GM21515 (cell line): ENCODE measurements around the gene CT47B1.
"Not testable (repeated sequence)": the region's sequence is repeated elsewhere in the genome, so short reads cannot be mapped to it uniquely, and the experiment has no call there.

Experiments
- ATAC-seq: cut with Tn5 transposase; IDR thresholded peaks from one replicate; pipeline ENCODE4 v1.9.1; 2021; ENCODE audit not compliant: unreplicated experiment

Gene CT47B1

GRCh38 chrX:120875766-120876165, at the start of gene CT47B1:
Gene CT47B1, minus strand, starts transcription at chrX:120875866. Its CDS starts 196 bp downstream, at chrX:120875670.
- not testable (repeated sequence) for ATAC-seq

- no peak for ATAC-seq
Observed at GRCh38 chrX:120874678-120875557, 748 bp downstream of the CT47B1 start.

GRCh38 chrX:120857240-120857639, 18.4 kb downstream of the CT47B1 start:
- ATAC-seq, result no peak

GRCh38 chrX:120840827-120841226, 34.8 kb downstream of the CT47B1 start:
- no peak for ATAC-seq

- ATAC-seq, result no peak
Observed at GRCh38 chrX:120839491-120839890, 36.2 kb downstream of the CT47B1 start.

- not testable (repeated sequence) for ATAC-seq
Observed at GRCh38 chrX:120827213-120827612, 48.5 kb downstream of the CT47B1 start.

GRCh38 chrX:120825146-120825545, 50.5 kb downstream of the CT47B1 start:
- ATAC-seq, result no peak

GRCh38 chrX:120824021-120824420, 51.6 kb downstream of the CT47B1 start:
- no peak for ATAC-seq

- ATAC-seq, result no peak
Observed at GRCh38 chrX:120823556-120823955, 52.1 kb downstream of the CT47B1 start.
